ENCODE data around the gene TRMT112. TPM values are rescaled to one million over a fixed set of nuclear protein-coding genes. Genes with fewer than 3 reads are reported as not detected.

The TRMT112 gene
- total RNA-seq, 1 experiment from 2014 or later = 341 TPM

DNA sequence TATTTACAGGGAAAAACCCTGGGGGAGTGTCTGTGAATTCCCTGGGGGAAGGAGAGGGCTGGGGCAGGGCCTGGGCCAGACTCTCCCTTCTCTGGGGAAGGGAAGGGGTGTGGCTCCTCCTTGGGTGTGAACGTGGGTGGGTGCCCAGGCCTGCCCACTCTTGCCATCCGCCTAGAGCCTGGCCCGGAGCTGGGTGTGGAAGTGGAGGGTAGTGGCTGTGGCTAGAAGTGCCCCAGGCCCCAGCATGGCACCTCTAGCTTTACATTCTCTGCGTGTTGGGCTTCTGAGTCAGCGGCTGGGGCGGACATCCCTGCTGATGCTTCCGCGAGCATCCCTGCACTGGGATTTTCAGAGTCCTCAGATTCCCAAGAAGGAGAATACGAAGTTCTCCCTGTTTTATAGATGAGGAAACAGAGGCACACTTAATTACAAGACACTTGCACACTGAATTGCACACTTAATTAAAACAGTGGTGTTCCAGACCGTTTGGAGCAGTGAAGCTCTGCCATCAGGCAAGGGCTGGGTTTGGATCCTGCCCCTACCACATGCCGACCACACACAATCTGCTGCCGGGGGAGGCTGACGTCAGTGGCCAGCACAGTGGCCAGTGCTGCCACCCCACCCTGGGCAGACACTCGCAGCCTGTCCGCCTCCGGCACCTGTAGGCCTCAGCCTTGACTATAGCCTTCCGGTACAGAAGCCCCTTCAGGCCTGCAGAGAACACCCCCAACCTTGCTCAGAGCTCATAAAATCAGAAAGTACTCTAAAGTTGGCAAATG, 40.5 kb downstream of the TRMT112 start:
- in situ Hi-C loops (cut with HindIII; ENCODE audit: low pct_unique_long_range_greater_than_20kb, low sequenced_read_pairs) = no loop called here
- H3K27ac ChIP-seq (ENCODE audit: low read length) = no peak overlapping the region
- ChIA-PET CTCF (no interaction called here), POLR2A (interaction anchor here (0.5 to 0.6 kb wide), 2 partner anchors 13 to 21 kb away, joined by 3 to 8 read pairs; no protein-coding TSS in a partner anchor)
- no peaks in the 10 kb centered on the region for H3K27me3 ChIP-seq (ENCODE audit: control insufficient read depth, insufficient read depth, low read length)
- H3K9me3 ChIP-seq (ENCODE audit: control insufficient read depth, insufficient read depth, low read depth, low read length) = no peaks in the 10 kb centered on the region
- no peak overlapping the region for H3K4me3 ChIP-seq (ENCODE audit: low read depth in 2 of 2, low read length in 2 of 2)
- H3K4me1 ChIP-seq (ENCODE audit: control insufficient read depth, insufficient read depth, low read length) = no peaks in the 10 kb centered on the region
- DNase-seq (ENCODE audit: low read depth, low spot score) = no peak
- intact Hi-C loops (cut with micrococcal nuclease; ENCODE audit: unreplicated experiment) = no loop called here
- ATAC-seq = peak; percentile 16; the same call in 1 of the 2 replicates
- no peaks in the 10 kb centered on the region for H3K36me3 ChIP-seq (ENCODE audit: control insufficient read depth, insufficient read depth, low read length)
- no TSS peak for BruUV-seq (replicated peaks)
- TF ChIP-seq SIN3A (IDR thresholded peaks at IDR 0.05; ENCODE audit: borderline replicate concordance, insufficient read depth, low read depth, low read length) (no peak), TCF7L2 (IDR thresholded peaks at IDR 0.05; ENCODE audit: low read depth, low read length) (no peak), POLR2AphosphoS5 (IDR thresholded peaks at IDR 0.05; ENCODE audit: low read depth, low read length) (no peak)
- TF ChIP-seq, protein P1, sequence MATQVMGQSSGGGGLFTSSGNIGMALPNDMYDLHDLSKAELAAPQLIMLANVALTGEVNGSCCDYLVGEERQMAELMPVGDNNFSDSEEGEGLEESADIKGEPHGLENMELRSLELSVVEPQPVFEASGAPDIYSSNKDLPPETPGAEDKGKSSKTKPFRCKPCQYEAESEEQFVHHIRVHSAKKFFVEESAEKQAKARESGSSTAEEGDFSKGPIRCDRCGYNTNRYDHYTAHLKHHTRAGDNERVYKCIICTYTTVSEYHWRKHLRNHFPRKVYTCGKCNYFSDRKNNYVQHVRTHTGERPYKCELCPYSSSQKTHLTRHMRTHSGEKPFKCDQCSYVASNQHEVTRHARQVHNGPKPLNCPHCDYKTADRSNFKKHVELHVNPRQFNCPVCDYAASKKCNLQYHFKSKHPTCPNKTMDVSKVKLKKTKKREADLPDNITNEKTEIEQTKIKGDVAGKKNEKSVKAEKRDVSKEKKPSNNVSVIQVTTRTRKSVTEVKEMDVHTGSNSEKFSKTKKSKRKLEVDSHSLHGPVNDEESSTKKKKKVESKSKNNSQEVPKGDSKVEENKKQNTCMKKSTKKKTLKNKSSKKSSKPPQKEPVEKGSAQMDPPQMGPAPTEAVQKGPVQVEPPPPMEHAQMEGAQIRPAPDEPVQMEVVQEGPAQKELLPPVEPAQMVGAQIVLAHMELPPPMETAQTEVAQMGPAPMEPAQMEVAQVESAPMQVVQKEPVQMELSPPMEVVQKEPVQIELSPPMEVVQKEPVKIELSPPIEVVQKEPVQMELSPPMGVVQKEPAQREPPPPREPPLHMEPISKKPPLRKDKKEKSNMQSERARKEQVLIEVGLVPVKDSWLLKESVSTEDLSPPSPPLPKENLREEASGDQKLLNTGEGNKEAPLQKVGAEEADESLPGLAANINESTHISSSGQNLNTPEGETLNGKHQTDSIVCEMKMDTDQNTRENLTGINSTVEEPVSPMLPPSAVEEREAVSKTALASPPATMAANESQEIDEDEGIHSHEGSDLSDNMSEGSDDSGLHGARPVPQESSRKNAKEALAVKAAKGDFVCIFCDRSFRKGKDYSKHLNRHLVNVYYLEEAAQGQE (IDR thresholded peaks at IDR 0.05; ENCODE audit: insufficient read depth in 1 of 2, low read depth in 2 of 2, low read length in 1 of 2) = no peak
- TF ChIP-seq, protein P2, sequence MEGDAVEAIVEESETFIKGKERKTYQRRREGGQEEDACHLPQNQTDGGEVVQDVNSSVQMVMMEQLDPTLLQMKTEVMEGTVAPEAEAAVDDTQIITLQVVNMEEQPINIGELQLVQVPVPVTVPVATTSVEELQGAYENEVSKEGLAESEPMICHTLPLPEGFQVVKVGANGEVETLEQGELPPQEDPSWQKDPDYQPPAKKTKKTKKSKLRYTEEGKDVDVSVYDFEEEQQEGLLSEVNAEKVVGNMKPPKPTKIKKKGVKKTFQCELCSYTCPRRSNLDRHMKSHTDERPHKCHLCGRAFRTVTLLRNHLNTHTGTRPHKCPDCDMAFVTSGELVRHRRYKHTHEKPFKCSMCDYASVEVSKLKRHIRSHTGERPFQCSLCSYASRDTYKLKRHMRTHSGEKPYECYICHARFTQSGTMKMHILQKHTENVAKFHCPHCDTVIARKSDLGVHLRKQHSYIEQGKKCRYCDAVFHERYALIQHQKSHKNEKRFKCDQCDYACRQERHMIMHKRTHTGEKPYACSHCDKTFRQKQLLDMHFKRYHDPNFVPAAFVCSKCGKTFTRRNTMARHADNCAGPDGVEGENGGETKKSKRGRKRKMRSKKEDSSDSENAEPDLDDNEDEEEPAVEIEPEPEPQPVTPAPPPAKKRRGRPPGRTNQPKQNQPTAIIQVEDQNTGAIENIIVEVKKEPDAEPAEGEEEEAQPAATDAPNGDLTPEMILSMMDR (IDR thresholded peaks at IDR 0.05) = no peak

DNA sequence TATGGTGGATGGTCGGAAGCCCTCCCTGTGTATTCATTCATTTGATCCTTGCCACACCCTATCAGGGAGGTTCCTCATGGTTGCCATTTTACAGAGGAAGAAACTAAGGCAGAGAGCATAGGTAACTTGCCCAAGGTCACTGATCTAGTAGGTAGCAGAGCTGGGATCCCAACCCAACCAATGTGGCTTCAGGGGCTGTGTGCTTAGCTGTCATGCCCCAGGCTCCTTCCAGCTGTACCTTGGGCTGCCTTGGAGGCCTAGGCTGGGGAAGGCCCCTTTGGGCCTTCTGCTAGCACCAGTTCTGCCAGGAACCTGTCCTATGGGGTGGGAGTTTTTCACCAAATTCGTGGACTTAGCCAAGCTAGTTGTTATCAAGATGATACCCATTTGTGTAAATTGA, 41.5 kb downstream of the TRMT112 start:
- in situ Hi-C loops (cut with HindIII; ENCODE audit: low pct_unique_long_range_greater_than_20kb, low sequenced_read_pairs) = no loop called here
- no peaks in the 10 kb centered on the region for H3K4me1 ChIP-seq (ENCODE audit: control insufficient read depth, insufficient read depth, low read length)
- ChIA-PET POLR2A (interaction anchor here (1.0 kb wide), 1 partner anchor 9 kb away, joined by 3 read pairs; the partner anchor contains the start of gene BAD), CTCF (no interaction called here)
- intact Hi-C loops (cut with micrococcal nuclease; ENCODE audit: unreplicated experiment) = no loop called here
- DNase-seq (ENCODE audit: low read depth, low spot score) (no peak), ATAC-seq (no peak)
- H3K36me3 ChIP-seq (ENCODE audit: control insufficient read depth, insufficient read depth, low read length) = no peaks in the 10 kb centered on the region
- no peaks in the 10 kb centered on the region for H3K9me3 ChIP-seq (ENCODE audit: control insufficient read depth, insufficient read depth, low read depth, low read length)
- TF ChIP-seq, protein P1 (IDR thresholded peaks at IDR 0.05; ENCODE audit: insufficient read depth in 1 of 2, low read depth in 2 of 2, low read length in 1 of 2) = no peak
- no peak for TF ChIP-seq POLR2AphosphoS5 (IDR thresholded peaks at IDR 0.05; ENCODE audit: low read depth, low read length)
- TF ChIP-seq, protein P2 (IDR thresholded peaks at IDR 0.05) = no peak
- TF ChIP-seq SIN3A (IDR thresholded peaks at IDR 0.05; ENCODE audit: borderline replicate concordance, insufficient read depth, low read depth, low read length) = no peak
- TF ChIP-seq TCF7L2 (IDR thresholded peaks at IDR 0.05; ENCODE audit: low read depth, low read length) = no peak
- H3K4me3 ChIP-seq (ENCODE audit: low read depth in 2 of 2, low read length in 2 of 2) = no peak overlapping the region
- no peak overlapping the region for H3K27ac ChIP-seq (ENCODE audit: low read length)
- BruUV-seq (replicated peaks) = no TSS peak
- H3K27me3 ChIP-seq (ENCODE audit: control insufficient read depth, insufficient read depth, low read length) = no peaks in the 10 kb centered on the region
